ENCODE measurements around the gene ZFX.

Gene ZFX

GRCh38 chrX:24243188-24243587 lies 93.7 kb downstream of the ZFX start:
- no peak for DNase-seq

GRCh38 chrX:24243692-24244091 lies 94.2 kb downstream of the ZFX start:
- DNase-seq: no peak

- DNase-seq: peak in 1 of 2 experiments; percentile 23
Measured at GRCh38 chrX:24245202-24245601, 95.7 kb downstream of the ZFX start.

- DNase-seq: no peak
Measured at GRCh38 chrX:24248042-24248441, 98.5 kb downstream of the ZFX start.

- no peak for DNase-seq
Measured at GRCh38 chrX:24253030-24253429, 103.5 kb downstream of the ZFX start.

GRCh38 chrX:24253469-24253868 lies 103.9 kb downstream of the ZFX start:
- DNase-seq: no peak

- no peak for DNase-seq
Measured at GRCh38 chrX:24257011-24257410, 107.5 kb downstream of the ZFX start.

GRCh38 chrX:24259544-24260240 lies 110.2 kb downstream of the ZFX start:
- DNase-seq: peak; percentile 34 to 61

GRCh38 chrX:24260842-24261550 lies 111.5 kb downstream of the ZFX start:
- no peak for DNase-seq

- no peak for DNase-seq
Measured at GRCh38 chrX:24262309-24262708, 112.8 kb downstream of the ZFX start.

- no peak for DNase-seq
Measured at GRCh38 chrX:24264383-24264782, 114.9 kb downstream of the ZFX start.

Data from NCI-H524 (cell line).